GM12874 (cell line): ENCODE results near the gene PNISR.

Experiments
- TF ChIP-seq, protein P1 (sequence below): IDR thresholded peaks from 2 replicates; pipeline ENCODE4 v1.5.1; 2011; ENCODE audit warnings: low read depth, mild to moderate bottlenecking, control low read depth, low read length, moderate library complexity; ENCODE audit not compliant: insufficient read depth

The PNISR gene

DNA sequence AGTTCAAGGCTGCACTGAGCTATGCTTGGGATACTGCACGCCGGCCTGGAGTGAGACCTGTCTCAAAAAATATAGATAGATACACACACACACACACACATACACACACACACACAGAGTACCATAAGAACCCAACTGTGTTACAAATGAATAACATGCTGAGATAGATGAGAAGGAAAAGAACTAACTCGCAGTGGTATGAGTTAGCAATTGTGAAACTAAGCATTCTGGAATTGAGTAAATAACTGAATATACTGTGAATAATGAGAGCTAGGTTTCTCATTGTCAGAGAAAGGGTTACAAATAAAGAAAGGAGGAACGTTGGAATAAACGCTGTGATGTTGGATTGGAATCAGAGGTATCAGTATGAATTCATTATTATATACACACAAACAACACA, 61.1 kb downstream of the PNISR start:
- TF ChIP-seq, protein P1, sequence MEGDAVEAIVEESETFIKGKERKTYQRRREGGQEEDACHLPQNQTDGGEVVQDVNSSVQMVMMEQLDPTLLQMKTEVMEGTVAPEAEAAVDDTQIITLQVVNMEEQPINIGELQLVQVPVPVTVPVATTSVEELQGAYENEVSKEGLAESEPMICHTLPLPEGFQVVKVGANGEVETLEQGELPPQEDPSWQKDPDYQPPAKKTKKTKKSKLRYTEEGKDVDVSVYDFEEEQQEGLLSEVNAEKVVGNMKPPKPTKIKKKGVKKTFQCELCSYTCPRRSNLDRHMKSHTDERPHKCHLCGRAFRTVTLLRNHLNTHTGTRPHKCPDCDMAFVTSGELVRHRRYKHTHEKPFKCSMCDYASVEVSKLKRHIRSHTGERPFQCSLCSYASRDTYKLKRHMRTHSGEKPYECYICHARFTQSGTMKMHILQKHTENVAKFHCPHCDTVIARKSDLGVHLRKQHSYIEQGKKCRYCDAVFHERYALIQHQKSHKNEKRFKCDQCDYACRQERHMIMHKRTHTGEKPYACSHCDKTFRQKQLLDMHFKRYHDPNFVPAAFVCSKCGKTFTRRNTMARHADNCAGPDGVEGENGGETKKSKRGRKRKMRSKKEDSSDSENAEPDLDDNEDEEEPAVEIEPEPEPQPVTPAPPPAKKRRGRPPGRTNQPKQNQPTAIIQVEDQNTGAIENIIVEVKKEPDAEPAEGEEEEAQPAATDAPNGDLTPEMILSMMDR, result no peak

DNA sequence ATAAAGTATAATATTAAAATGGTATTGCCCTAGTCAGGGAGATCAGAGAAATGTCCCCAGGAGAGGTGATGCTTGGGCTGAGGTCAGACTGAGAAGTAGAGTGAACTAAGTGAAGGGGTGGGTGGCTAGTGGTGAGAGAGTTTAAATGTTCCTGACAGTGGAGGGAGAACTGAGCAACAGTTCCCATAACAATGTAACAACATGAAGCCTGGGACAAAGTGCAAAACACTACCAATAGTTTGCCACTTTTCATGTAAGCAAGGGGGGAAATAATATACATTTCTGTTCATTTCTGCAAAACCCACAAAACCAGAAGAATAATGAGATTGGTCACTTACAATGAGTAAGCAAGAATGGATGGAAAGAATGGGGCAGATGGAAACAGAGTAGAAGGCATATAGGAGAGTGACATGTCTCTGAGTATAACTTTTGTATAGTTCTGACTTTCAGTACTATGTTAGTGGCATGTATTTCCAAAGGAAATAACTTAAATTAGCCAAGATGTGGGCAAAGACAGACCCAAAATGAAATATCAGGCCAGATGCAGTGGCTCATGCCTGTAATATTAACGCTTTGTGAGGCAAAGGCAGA, 62.3 kb downstream of the PNISR start:
- TF ChIP-seq, protein P1, result no peak

DNA sequence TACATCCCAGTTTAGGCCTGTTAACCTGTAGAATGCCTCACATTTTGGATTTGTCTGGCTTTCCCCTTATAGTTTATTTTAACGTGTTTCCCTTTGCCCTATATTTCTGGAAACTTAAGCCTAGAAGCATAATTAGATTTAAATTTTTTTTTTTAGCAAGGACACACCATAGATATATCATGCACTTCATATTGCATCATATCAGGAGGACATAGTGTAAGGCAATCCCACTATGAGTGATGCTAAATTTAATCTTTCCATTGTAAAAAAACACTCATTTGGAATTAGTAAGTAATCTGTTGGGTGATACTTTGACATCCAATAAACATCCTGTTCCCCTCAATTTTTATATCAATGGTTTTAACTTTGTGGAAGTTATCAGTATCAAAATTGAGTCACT, 65.3 kb downstream of the PNISR start:
- TF ChIP-seq, protein P1, result no peak

DNA sequence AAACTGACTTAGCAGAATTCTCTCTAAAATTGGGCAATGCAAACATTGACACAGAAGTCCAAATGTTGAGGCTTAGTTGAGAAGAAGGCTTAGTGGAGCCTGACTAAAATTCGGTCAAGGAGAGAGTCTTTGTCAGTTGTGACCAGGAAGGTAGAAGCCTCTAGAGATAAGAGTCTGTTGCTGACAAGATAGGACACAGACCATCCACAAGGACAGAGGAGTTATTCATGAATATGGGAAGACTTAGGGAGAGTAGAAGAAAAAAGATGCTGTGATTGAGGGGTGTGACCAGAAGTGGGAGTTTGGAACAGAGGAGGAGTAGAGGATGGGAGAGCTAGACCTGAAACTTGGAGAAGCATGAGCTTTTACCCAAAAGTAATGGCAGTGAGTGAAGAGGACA, 68.5 kb downstream of the PNISR start:
- TF ChIP-seq, protein P1, result no peak

DNA sequence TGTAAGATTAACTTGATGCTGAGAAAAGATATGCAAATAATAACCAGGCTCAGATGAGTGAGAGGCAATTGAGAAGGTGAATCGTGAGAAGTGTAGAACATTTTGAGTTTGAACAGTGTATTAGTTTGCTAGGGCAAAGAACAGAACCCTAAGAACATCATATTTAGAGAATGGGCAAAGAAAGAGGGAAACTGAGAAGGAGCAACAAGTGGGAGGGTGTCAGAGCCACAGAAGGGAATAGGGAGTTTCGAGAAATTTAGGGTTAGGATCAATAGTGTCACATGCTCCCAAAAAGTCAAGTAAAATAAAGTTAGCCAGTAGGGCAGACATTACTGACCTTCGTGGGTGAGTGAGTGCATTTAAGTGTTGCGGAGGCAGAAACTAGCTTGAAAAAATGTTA, 70.1 kb downstream of the PNISR start:
- TF ChIP-seq, protein P1, result no peak

DNA sequence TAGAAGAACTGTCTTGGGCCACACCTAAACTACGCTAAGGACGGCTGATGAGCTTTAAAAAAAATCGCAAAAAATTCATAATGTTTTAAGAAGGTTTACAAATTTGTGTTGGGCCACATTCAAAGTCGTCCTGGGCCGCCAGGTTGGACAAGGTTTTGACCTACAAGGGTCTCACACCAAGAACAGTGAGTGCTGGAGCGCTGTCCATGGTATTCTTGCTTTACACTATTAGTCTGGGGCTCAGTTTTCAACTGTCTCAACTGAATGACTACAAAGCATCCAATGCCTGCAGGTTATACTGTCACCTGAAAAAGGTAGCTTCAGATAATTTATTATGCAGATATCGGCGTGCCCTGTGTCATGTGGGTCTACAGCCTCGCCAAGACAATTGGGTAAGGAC, 72.0 kb downstream of the PNISR start:
- TF ChIP-seq, protein P1, result no peak

DNA sequence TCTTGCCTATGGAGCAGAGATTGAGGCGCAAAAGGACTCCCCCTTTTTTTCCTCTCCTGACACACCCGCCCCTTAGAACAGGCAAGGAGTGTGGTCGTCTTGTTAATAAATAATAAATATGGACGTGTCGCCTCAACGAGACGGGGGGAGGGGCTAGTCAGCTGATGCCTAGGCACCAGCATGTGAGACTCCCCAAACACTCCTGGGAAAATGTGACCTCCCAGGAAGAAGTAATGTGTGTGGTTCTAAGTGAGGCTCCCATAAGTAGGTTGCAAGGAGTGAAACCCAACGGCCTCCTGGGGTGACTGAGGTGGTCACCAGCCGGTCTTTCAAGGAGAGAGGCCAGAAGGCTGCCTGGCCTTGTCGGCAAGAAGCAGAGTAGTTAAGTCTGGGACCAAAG, 74.5 kb downstream of the PNISR start:
- TF ChIP-seq, protein P1, result no peak
